B cell (primary cell): ENCODE results near the gene RGS11. TPM values are rescaled to one million over a fixed set of nuclear protein-coding genes. Genes with fewer than 3 reads are reported as not detected.

Experiments used
- ATAC-seq: fragments of 200-7000 bp; cut with Tn5 transposase; one replicate; pipeline ENCODE4 v1.10.0; 2021; ENCODE audit warnings: low read depth, mild to moderate bottlenecking, moderate number of reproducible peaks, moderate library complexity
- CTCF ChIA-PET: fragments of 350-600 bp; sonication (Branson Sonifier 250); formaldehyde crosslinking; loops from one replicate; lab custom pipeline; 2021; ENCODE audit warnings: antibody characterized with exemption, inconsistent platforms; lab: Charles Lee
- POLR2A ChIA-PET: fragments of 350-600 bp; sonication (Branson Sonifier 250); formaldehyde crosslinking; loops from one replicate; lab custom pipeline; 2021; ENCODE audit warnings: antibody characterized with exemption; lab: Charles Lee
- DNase-seq: peaks from one replicate; pipeline ENCODE4 v3.0.0; 2013
- H2AFZ ChIP-seq: 2 replicates; pipeline ENCODE4 v1.6.1; 2012; ENCODE audit warnings: mild to moderate bottlenecking, low read depth, low read length; ENCODE audit not compliant: insufficient read depth, poor library complexity, severe bottlenecking
- H3K27ac ChIP-seq, 2 donors: 1 replicate in 1 of 2; 2 replicates in 1 of 2; pipeline ENCODE4 v1.5.1; 2012 to 2013; ENCODE audit warnings: low read length in 2 of 2, mild to moderate bottlenecking in 2 of 2, moderate library complexity in 1 of 2
- H3K27me3 ChIP-seq, 4 experiments: fragments of 200-600 bp in 1 of 4; sonication (generic) in 1 of 4; replicated peaks in 1 of 4; 1 replicate in 2 of 4; 2 replicates in 2 of 4; pipeline versions ENCODE4 v1.6.1 to v1.7.0; 2013 to 2016; ENCODE audit warnings: low read length in 3 of 4, mild to moderate bottlenecking in 2 of 4, mixed read lengths in 1 of 4, moderate library complexity in 1 of 4; ENCODE audit not compliant: insufficient read depth in 4 of 4, control insufficient read depth in 3 of 4; ENCODE audit errors: control extremely low read depth in 1 of 4
- H3K36me3 ChIP-seq, 2 experiments: replicated peaks in 1 of 2; 1 replicate in 1 of 2; 2 replicates in 1 of 2; pipeline versions ENCODE4 v1.6.1 to v1.7.1; 2013; ENCODE audit warnings: low read length in 1 of 2; ENCODE audit not compliant: insufficient read depth in 2 of 2, control insufficient read depth in 1 of 2; ENCODE audit errors: control extremely low read depth in 1 of 2, extremely low read depth in 1 of 2
- H3K4me1 ChIP-seq, 2 donors: fragments of 200-600 bp in 1 of 2; sonication (generic) in 1 of 2; 1 replicate in 1 of 2; 2 replicates in 1 of 2; pipeline versions ENCODE4 v1.5.1 to v1.6.1; 2013 to 2017; ENCODE audit warnings: low read length in 2 of 2; ENCODE audit not compliant: control insufficient read depth in 2 of 2, insufficient read depth in 2 of 2
- H3K4me2 ChIP-seq: replicated peaks from 2 replicates; pipeline ENCODE3; 2012; ENCODE audit warnings: mild to moderate bottlenecking, low read depth, low read length; ENCODE audit not compliant: poor library complexity, severe bottlenecking
- H3K4me3 ChIP-seq, 5 experiments: fragments of 200-600 bp in 1 of 5; sonication (generic) in 1 of 5; 1 replicate in 3 of 5; 2 replicates in 2 of 5; pipeline versions ENCODE4 v1.5.1 to v1.7.0; 2011 to 2016; ENCODE audit warnings: low read length in 4 of 5, mild to moderate bottlenecking in 4 of 5, low read depth in 2 of 5, control low read depth in 1 of 5, moderate library complexity in 1 of 5; ENCODE audit not compliant: insufficient read depth in 1 of 5; ENCODE audit errors: control extremely low read depth in 1 of 5, extremely low read depth in 1 of 5
- H3K79me2 ChIP-seq: fragments of 200-600 bp; sonication (generic); one replicate; pipeline ENCODE4 v1.6.0; 2016; ENCODE audit warnings: low read length; ENCODE audit not compliant: control insufficient read depth, insufficient read depth
- H3K9ac ChIP-seq: fragments of 200-600 bp; sonication (generic); 2 replicates; pipeline ENCODE4 v1.6.1; 2017; ENCODE audit warnings: mild to moderate bottlenecking, low read length, moderate library complexity
- H3K9me3 ChIP-seq, 3 donors: one replicate each; pipeline versions ENCODE4 v1.6.1 to v1.7.1; 2013; ENCODE audit warnings: low read length in 2 of 3; ENCODE audit not compliant: control insufficient read depth in 2 of 3, insufficient read depth in 1 of 3; ENCODE audit errors: control extremely low read depth in 1 of 3
- H4K20me1 ChIP-seq: 2 replicates; pipeline ENCODE4 v1.6.0; 2012; ENCODE audit warnings: mild to moderate bottlenecking, low read length; ENCODE audit not compliant: insufficient read depth, control insufficient read depth, poor library complexity, severe bottlenecking
- H3K27ac Mint-ChIP-seq: one replicate; pipeline ENCODE4 v1.8.0; 2021; ENCODE audit warnings: mixed read lengths
- H3K27me3 Mint-ChIP-seq: one replicate; pipeline ENCODE4 v1.8.0; 2021; ENCODE audit warnings: mixed read lengths
- H3K4me1 Mint-ChIP-seq: one replicate; pipeline ENCODE4 v1.8.0; 2021; ENCODE audit warnings: mixed read lengths
- H3K4me3 Mint-ChIP-seq: one replicate; pipeline ENCODE4 v1.8.0; 2021; ENCODE audit warnings: mixed read lengths
- H3K9me3 Mint-ChIP-seq: one replicate; pipeline ENCODE4 v1.8.0; 2022; ENCODE audit warnings: mixed read lengths; ENCODE audit not compliant: insufficient read depth
- CTCF ChIP-seq: fragments of 200-600 bp; IDR thresholded peaks from one replicate; pipeline ENCODE4 v1.8.0; 2022; ENCODE audit warnings: antibody characterized with exemption, mild to moderate bottlenecking
- EZH2 ChIP-seq: IDR thresholded peaks from 2 replicates; pipeline ENCODE4 v1.6.1; 2012; ENCODE audit warnings: borderline replicate concordance, low read depth, mild to moderate bottlenecking, moderate library complexity, low read length; ENCODE audit not compliant: insufficient read depth, poor library complexity, severe bottlenecking
- WGBS: methylation state at CpG from one replicate; pipeline ENCODE4 v1.1.5; 2013; ENCODE audit warnings: missing lambda C conversion rate; ENCODE audit not compliant: insufficient coverage; 5-methylcytosine and 5-hydroxymethylcytosine counted together
- intact Hi-C: fragments of 100-400 bp; cut with micrococcal nuclease; formaldehyde crosslinking; loops from one replicate; pipeline ENCODE4 v1.10.0; 2022
- polyA plus RNA-seq: library from polyadenylated mRNA; depleted of rRNA; stranded (reverse); fragments of >200 nt; gene quantifications from 2 replicates; pipeline ENCODE4 v1.2.3, GENCODE V29; 2012
- total RNA-seq, 2 donors: library from RNA; stranded (reverse); fragments of 120-200 nt in 1 of 2; gene quantifications; 1 replicate in 1 of 2; 2 replicates in 1 of 2; pipeline versions ENCODE4 v1.2.3 to v1.2.4, GENCODE V29; 2013 to 2022

The RGS11 gene
- total and polyA plus RNA-seq, 2 donors (not counting 1 experiment from before 2014, with no cell fraction given), result 0.39 TPM; not detected in 1

- peaks cover 4% of the 10 kb centered on the region for H3K4me1 Mint-ChIP-seq
- no peaks in the 10 kb centered on the region for H4K20me1 ChIP-seq
Observed at GRCh38 chr16:280552-280951, 4.8 kb upstream of the RGS11 start, which contains the start of gene ARHGDIG. Gene ARHGDIG, plus strand, starts transcription at chr16:280591. Its CDS starts 90 bp downstream, at chr16:280681.

GRCh38 chr16:280005-280460, 4.3 kb upstream of the RGS11 start:
- Histone ChIP-seq H2AFZ (no peak overlapping the region), H3K27me3 (peaks cover 0 to 32% (median 5%) of the 10 kb centered on the region in 4 experiments), H3K36me3 (no peaks in the 10 kb centered on the region), H3K27ac (no peak overlapping the region), H3K4me3 (no peak overlapping the region), H4K20me1 (no peaks in the 10 kb centered on the region), H3K79me2 (no peaks in the 10 kb centered on the region), H3K9ac (no peak overlapping the region), H3K4me1 (peaks cover 0 to 11% of the 10 kb centered on the region in 2 donors), H3K9me3 (no peaks in the 10 kb centered on the region), H3K4me2 (peak overlapping the region; percentile 15)
- Mint-ChIP-seq H3K4me1 (peaks cover 7% of the 10 kb centered on the region), H3K4me3 (peak overlapping the region; percentile 26), H3K9me3 (no peaks in the 10 kb centered on the region), H3K27me3 (peaks cover 18% of the 10 kb centered on the region), H3K27ac (no peak overlapping the region)
- ChIA-PET POLR2A (no interaction called here), CTCF (no interaction called here)
- ATAC-seq (no peak), DNase-seq (no peak)
- TF ChIP-seq EZH2 (no peak), CTCF (no peak)
- intact Hi-C loops, result no loop called here
- 14% methylated on average over 47 of the region's 47 CpGs for WGBS

More at GRCh38 chr16:280552-280951, 4.8 kb upstream of the RGS11 start, which contains the start of gene ARHGDIG:
- Histone ChIP-seq H3K27ac (no peak within 1 kb of the TSS), H3K9me3 (no peaks in the 10 kb centered on the region), H3K27me3 (peaks cover 0 to 29% (median 3%) of the 10 kb centered on the region in 4 experiments), H3K4me2 (peak within 1 kb of the TSS; percentile 52), H3K4me3 (no peak within 1 kb of the TSS), H3K9ac (no peak within 1 kb of the TSS), H2AFZ (no peak within 1 kb of the TSS), H3K4me1 (peaks cover 0 to 7% of the 10 kb centered on the region in 2 donors), H3K79me2 (no peaks in the 10 kb centered on the region), H3K36me3 (no peaks in the 10 kb centered on the region)
- ATAC-seq, result no peak
- CTCF ChIA-PET, result no interaction called here
- no peak within 1 kb of the TSS for H3K27ac Mint-ChIP-seq
- H3K9me3 Mint-ChIP-seq, result no peaks in the 10 kb centered on the region
- POLR2A ChIA-PET, result no interaction called here
- peak within 1 kb of the TSS; percentile 26 for H3K4me3 Mint-ChIP-seq
- TF ChIP-seq CTCF (no peak), EZH2 (no peak)
- intact Hi-C loops, result no loop called here
- WGBS, result under 1% methylated on average over 54 of the region's 54 CpGs
- DNase-seq, result no peak
- peaks cover 15% of the 10 kb centered on the region for H3K27me3 Mint-ChIP-seq
